Esophagus mucosa (tissue), 1 donor: Measurements from ENCODE around the gene ZC3H7A. TPM values are rescaled to one million over a fixed set of nuclear protein-coding genes. Genes with fewer than 3 reads are reported as not detected.
"Not testable (repeated sequence)": the region's sequence is repeated elsewhere in the genome, so short reads cannot be mapped to it uniquely, and the experiment has no call there.

ENCODE experiments used
- ATAC-seq: fragments of 200-7000 bp; cut with Tn5 transposase; one replicate; pipeline ENCODE4 v1.9.1; 2020
- total RNA-seq: library from RNA; stranded (reverse); gene quantifications from one replicate; pipeline ENCODE4 v1.2.4, GENCODE V29; 2023
- donor health status: DM: yes; HTN: yes; CAD: no.

ZC3H7A gene, protein sequence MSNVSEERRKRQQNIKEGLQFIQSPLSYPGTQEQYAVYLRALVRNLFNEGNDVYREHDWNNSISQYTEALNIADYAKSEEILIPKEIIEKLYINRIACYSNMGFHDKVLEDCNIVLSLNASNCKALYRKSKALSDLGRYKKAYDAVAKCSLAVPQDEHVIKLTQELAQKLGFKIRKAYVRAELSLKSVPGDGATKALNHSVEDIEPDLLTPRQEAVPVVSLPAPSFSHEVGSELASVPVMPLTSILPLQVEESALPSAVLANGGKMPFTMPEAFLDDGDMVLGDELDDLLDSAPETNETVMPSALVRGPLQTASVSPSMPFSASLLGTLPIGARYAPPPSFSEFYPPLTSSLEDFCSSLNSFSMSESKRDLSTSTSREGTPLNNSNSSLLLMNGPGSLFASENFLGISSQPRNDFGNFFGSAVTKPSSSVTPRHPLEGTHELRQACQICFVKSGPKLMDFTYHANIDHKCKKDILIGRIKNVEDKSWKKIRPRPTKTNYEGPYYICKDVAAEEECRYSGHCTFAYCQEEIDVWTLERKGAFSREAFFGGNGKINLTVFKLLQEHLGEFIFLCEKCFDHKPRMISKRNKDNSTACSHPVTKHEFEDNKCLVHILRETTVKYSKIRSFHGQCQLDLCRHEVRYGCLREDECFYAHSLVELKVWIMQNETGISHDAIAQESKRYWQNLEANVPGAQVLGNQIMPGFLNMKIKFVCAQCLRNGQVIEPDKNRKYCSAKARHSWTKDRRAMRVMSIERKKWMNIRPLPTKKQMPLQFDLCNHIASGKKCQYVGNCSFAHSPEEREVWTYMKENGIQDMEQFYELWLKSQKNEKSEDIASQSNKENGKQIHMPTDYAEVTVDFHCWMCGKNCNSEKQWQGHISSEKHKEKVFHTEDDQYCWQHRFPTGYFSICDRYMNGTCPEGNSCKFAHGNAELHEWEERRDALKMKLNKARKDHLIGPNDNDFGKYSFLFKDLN
- total RNA-seq: 19.4 TPM

DNA sequence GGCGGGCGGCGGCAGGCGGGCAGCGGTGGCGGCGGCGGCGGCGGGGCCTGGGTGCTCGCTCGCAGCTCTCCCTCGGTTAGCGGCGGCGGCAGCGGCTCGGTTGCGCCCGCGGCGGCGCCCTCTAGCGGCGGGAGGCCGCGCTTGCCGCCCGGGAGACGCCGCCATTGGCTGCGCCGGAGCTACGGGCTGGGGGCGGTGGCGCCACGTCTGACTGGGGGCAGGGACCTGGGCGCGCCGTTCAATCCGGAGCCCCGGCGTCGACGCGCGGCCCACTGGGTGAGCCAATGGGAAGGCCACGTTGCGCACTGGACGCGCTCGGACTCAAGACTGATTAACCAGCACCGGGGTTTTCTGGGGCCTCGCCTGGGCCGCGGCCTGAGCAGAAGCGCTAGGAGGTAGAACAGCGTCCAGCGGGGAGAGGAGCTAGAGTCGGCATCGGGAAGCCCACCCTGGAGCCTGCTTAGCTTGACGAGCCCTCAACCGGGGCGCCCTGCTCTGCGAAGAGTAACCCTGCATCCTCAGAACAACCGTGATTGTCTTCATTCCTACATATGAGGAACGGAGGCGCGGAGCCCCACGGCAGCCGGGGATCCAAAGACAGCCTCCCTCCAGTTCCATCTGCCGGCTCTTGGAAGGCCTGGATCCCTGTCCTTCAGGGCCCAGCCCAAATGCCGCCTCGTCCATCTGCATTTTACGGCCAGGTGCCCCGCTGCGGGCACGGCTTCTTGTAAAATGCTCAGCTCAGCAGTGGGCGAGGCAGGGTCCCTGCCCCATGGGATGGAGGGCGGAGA, at the start of gene ZC3H7A:
TSS of gene ZC3H7A (minus strand) at position 93 of the 791 bp plus-strand sequence. CDS start 14,904 bp downstream, outside the sequence.
- ATAC-seq: peak; percentile 99

DNA sequence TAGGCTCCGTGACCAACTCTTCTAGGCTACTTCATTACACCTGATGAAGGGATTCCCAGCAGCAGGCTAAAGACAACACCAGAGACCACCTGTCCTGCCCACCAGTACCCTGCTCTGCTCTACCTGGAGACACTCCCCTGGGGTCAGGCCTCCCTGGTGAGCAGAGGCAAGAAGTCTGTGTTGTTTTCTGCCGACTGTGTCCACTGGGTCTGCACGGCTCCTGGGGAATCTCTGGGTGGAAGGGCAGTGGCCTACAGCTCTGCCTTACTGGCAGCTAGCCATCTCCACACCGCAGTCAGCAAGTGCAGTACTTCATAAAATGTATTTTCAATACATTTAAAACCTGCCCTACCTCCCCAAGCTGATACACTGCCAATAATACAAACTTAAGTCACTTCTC, 47.4 kb upstream of the ZC3H7A start:
- peak; percentile 10 for ATAC-seq

DNA sequence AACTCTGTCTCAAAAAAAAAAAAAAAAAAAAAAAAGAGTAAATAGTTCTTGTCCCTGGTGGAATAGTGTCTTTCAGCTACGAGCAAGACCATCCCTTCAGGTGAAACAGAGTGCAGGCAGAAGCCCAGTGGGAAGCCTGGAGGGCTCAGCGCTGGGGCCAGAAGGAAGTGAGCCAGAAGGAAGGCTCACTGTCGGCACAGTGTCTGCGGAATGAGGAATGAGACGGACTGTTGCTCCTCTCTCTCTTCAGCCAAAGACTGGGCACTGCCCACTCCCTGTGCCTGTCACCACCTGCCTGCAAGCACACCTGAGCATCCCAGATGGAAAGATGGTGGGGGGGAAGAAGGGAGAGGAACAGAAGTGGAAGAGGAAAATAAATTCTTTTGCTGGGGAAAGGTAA, 46.8 kb upstream of the ZC3H7A start:
- ATAC-seq: no peak

DNA sequence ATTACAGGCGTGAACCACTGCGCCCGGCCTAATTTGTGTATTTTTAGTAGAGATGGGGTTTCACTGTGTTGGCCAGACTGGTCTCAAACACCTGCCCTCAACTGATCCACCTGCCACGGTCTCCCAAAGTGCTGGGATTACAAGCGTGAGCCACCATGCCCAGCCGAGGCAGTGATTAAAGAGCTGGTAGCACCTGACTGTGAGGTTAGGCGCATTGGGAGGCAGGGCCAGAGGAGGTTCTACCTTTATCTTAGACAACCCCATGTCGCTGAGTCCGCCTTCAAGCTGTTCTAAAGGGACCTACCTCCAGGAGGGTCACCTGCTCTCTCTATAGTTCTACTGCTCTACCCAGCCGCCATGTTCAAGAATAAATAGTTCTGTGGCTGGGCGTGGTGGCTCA, 46.1 kb upstream of the ZC3H7A start:
- ATAC-seq: no peak

DNA sequence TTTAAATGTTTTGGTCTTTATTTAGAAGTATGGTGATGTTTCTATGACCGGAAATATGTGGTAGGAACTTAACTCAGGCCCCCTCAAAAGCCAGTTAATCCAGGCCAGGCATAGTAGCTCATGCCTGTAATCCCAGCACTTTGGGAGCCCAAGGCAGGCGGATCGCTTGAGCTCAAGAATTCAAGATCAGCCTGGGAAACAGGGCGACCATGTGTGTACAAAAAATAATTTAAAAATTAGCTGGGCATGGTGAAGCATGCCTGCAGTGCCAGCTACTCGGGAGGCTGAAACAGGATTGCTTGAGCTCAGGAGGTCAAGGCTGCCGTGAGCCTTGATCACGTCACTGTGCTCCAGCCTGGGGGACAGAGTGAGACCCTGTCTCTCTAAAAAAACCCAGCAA, 44.0 kb upstream of the ZC3H7A start:
- no peak for ATAC-seq

DNA sequence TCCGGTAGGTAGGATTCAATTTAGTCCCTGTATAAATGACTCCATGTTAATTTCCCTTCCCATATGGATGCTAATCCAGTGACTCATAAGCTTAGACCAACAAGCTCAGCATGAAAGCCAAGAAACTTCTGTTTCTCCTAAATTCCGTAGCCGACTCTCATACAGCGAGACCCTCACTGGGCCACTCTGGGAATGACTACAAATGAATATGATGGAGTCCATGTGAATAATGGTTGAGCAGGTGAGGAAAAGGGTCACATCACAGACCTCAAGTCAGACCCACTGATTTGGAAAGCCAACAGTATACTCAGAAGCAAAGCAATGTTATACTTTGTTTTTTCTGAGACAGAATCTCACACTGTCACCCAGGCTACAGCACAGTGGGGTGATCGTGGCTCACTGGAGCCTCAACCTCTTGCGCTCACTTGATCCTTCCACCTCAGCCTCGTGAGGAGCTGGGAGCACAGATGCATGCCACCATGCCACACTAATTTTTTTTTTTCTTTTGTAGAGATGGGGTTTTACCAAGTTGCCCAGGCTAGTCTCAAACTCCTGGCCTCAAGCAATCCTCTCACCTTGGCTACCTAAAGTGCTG, 39.7 kb upstream of the ZC3H7A start:
- ATAC-seq: no peak

DNA sequence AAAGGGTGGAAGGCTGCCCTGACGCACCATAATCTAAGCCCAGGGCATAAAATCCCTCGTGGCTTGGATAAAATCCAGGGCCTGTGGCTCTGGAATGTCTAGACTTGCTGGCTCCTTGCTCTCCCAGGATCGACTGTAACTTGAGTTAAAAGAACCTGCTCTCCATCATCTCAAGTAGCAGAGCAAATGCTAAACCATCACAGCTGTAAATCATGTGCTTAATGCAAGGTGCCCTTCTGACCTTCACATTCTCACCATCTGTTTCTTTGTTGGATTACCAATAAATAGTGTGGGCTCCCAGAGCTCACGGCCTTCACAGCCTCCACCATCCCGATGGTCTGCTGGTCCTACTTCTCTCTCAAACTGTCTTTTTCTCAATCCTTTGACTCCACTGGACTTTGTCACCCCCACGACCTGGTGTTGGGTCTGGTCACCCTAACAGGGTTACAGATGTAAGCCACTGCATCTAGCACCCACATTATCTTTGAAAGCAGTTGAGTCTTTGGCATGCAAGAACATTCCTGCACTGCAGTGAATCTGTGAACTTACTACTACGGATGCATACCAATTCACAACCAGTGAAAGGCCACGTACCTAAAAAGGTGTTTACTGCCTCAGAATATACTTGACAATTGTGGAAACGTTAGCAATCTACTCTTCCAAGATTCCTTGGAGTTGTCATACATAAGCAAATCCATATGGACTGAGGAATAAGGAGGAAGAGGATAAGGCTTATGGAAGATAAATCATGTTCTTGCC, 39.0 kb upstream of the ZC3H7A start:
- ATAC-seq: no peak

DNA sequence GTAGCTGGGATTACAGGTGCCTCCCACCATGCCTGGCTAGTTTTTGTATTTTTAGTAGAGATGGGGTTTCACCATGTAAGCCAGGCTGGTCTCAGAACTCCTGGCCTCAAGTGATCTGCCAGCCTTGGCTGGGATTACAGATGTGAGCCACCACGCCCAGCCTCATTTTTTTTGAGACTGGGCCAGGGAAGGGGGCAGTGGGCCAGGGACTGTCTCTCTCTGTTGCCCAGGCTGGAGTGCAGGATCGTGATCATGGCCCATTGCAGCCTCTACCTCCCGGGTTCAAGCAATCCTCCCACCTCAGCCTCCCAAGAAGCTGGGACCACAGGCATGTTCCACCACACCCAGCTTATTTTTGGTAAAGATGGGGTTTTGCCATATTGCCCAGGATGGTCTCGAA, 38.3 kb upstream of the ZC3H7A start:
- no peak for ATAC-seq

DNA sequence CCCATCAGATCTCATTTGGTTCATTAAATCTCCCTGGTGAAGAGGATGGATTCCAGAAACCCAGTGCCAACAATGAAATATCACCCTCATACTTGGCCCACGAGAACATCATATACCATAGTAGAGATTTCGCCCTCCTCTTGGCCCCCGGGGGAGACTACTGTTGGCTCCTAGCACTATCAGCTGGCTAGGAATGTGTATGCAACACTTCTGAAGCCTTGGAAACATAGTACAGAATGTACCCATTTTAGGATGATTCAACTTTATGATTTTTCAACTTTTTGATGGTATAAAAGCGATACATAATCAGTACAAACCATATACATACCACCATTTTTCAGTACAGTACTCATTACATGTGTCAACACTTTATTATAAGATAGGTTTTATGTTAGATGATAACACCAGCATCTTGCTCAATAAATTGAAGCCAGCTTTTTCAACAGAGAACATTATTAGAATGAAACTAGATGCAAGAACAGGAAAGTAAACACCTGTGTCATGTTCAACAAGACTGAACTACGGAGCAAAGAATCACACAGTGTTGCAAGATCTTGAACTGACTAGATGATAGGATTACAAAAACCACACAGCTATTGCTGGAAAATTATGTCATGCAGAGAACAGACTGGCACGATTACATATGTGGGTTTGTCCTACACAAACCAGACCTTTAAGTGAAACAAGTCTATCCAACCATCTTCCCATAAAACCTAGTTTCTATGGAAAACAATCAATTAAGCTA, 37.1 kb upstream of the ZC3H7A start:
- peak; percentile 91 for ATAC-seq

DNA sequence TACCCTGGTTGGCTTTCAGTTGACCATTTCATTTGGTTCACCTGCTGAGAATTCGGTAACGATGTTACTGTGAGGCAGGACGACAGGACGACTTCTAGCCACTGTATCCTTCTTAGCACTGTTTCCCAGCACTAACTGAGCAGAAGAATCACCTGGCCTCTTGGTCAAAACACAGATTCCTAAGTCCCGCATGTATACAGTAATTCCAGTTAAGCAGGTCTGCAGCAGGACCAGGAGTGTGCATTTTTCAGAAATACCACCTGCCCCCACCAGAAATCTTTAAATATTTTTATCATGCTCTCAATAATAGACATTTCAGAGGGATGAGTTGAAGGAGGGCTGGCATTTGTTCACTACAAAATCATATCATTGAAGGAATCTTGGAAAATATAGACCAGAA, 31.6 kb upstream of the ZC3H7A start:
- ATAC-seq: no peak

DNA sequence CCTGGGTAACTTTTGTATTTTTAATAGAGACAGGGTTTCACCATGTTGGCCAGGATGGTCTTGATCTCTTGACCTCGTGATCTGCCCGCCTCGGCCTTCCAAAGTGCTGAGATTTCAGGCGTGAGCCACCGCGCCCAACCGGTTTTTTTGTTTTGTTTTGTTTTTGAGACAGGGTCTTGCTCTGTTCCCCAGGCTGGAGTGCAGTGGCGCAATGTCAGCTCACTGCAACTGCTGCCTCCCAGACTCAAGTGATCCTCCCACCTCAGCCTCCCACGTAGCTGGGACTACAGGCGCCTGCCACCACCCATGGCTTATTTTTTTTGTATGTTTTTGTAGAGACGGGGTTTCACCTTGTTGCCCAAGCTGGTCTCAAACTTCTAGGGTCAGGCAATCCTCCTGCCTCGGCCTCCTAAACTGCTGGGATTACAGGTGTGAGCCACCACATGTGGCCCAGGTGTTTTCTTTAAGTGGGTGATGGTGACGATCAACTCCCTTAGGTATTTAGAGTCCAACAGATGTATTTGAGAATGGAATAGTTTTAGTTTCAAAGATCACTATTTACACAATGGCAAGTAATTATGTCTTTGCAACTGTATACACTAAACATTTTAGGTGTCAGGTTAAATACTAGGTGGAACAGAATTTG, 28.6 kb upstream of the ZC3H7A start:
- not testable (repeated sequence) for ATAC-seq

DNA sequence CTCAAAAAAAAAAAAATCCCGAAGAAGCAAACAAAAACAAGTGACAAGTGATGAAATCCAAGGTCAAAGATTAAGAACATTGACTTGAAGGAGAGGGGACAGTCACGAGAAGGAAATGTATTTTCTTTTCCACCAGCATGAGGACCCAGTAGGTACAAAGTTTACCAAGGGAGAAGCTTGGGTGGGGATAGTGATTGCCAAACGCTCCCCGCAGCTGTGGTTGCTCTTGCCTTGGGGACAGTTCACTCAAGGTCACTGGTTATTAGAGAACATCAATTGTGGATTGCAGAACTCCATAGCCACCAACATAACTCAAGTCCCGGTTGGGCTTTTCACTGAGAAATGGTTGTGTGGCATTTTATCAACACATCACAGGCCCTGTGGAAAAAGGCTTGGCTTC, 27.3 kb upstream of the ZC3H7A start:
- no peak for ATAC-seq

DNA sequence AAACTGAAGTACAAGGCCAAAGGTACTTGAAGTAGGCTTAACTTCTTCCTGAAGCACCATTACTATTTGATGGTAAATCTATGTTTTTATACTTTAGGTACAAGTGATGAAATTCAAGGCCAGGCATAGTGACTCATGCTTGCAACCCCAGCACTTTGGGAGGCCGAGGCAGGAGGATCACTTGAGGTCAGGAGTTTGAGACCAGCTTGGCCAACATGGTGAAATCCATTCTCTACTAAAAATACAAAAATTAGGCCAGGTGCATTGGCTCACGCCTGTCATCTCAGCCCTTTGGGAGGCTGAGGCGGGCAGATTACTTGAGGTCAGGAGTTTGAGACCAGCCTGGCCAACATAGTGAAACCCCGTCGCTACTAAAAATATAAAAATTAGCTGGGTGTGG, 26.6 kb upstream of the ZC3H7A start:
- not testable (repeated sequence) for ATAC-seq

DNA sequence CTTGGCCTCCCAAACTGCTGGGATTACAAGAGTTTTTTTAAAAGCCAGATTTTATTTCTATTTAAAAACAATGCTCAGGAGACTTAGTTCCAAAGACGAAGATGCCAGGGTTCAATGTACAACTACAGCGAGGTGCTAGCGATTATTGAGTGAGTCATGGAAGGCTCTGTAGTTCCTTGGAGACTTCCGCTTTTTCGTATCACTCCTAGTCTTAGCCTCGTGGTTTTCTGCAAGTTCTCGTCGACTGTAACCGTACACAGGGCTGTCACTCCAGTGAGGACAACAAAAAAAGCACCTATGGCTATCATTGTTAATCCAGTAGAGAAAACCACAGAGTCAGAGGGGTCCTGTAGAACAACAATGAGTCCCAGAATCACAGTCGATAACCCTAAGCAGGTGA, 22.7 kb upstream of the ZC3H7A start:
- no peak for ATAC-seq

DNA sequence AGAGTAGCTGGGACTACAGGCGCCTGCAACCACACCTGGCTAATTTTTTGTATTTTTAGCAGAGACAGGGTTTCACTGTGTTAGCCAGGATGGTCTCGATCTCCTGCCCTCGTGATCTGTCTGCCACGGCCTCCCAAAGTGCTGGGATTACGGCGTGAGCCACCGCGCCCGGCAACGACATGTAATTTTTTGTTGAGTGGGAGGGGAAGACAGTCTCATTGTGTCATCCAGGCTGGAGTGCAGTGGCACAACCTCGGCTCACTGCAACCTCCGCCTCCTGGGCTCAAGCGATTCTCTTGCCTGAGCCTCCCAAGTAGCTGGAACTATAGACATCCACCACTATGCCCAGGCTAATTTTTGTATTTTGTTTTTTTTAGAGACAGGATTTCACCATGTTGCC, 21.9 kb upstream of the ZC3H7A start:
- not testable (repeated sequence) for ATAC-seq

DNA sequence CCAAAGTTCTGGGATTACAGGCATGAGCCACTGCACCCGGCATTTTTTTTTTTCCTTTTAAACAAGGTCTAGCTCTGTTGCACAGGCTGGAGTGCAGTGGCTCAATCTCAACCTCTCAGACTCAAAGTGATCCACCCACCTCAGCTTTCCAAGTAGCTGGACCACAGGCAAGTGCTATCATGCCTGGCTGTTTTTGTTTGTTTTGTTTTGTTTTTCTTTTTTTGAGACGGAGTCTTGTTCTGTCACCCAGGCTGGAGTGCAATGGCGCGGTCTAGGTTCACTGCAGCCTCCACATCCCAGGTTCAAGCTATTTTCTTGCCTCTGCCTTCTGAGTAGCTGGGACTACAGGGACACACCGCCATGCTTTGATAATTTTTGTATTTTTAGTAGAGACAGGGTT, 19.1 kb upstream of the ZC3H7A start:
- ATAC-seq: no peak

DNA sequence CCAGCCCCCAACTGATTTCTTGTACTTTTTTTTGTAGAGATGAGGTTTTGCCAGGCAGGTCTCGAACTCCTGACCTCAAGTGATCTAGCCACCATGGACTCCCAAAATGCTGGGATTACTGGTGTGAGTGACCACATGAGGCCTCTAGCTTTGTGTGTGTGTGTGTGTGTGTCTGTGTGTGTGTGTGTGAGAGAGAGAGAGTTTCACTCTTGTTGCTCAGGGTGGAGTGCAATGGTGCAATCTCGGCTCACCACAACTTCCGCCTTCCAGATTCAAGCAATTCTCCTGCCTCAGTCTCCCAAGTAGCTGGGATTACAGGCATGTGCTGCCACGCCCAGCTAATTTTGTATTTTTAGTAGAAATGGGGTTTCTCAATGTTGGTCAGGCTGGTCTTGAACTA, 17.7 kb upstream of the ZC3H7A start:
- ATAC-seq: not testable (repeated sequence)

DNA sequence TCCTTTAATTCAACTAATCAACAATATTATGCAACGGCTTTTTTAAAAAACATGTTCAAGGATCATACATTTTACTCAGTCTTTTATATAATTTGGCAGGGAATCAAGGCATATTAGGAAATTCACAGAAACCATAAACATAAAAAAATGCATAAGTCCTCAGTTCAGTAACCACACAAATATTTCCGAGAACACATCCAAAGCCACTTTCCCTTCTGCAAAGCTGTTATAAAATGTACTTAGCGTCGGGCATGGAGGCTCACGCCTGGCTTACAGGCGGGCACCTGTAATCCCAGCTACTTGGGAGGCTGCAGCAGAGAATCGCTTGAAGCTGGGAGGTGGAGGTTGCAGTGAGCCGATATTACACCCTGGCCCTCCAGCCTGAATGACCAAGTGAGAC, 9.7 kb upstream of the ZC3H7A start:
- no peak for ATAC-seq

DNA sequence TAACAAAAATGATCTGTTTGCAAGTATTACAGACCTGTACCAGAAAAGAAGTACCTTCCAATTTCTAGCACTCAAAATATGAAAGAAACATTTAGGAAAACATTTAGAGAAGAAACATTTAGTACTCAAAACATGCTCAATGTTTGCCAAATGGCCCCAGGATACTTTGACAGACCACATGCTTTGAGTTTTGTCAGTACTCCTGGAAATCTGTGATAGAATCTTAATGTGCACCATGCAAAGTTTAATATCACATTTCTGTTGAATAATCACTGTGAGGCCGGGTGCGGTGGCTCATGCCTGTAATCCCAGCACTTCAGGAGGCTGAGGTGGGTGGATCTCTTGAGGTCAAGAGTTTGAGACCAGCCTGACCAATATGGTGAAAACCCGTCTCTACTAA, 8.5 kb upstream of the ZC3H7A start:
- no peak for ATAC-seq

DNA sequence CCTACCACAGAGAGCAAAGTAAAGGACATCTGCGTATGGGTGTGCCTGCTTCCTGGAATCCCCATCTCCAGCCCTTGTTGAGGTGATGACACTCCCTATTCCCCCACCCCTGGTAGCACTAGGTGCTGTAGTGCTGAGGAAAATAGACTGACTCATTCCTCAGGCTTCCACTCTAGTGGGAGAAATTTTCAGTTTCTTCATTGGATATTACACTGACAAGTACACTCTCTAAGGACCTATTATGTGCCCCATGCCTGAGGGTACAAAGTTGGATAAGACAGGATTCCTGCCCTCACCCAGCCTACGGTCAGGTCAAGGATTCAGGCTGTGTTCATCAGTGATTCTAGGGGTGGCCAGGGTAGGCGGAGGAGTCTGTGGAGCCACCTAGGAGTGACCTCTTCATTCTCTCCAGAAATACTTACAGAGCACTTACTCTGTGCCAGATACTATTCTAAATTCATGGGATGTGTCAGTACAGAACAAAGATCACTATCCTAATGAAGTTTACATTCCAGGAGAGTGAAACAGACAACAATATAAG, 4.5 kb upstream of the ZC3H7A start:
- no peak for ATAC-seq
